Breast epithelium (tissue), 4 donors: ENCODE data around the gene NEK11. TPM values are rescaled to one million over a fixed set of nuclear protein-coding genes. Genes with fewer than 3 reads are reported as not detected.
A peak's percentile ranks its signal among the peaks of the same experiment; 100 is the strongest.

Source experiments
- DNase-seq, 2 donors: peaks; one replicate each; pipeline ENCODE4 v3.0.0-alpha.2; 2019; ENCODE audit warnings: low spot score in 2 of 2
- H3K27ac ChIP-seq, 2 donors: fragments of 200-600 bp; sonication (generic) in 1 of 2; one replicate each; pipeline ENCODE4 v1.5.1; 2016 to 2019; ENCODE audit warnings: mild to moderate bottlenecking in 1 of 2
- H3K27me3 ChIP-seq, 2 donors: fragments of 200-600 bp; sonication (generic) in 1 of 2; one replicate each; pipeline versions ENCODE4 v1.5.1 to v1.6.0; 2017 to 2019; ENCODE audit warnings: control low read depth in 1 of 2, mild to moderate bottlenecking in 1 of 2
- H3K36me3 ChIP-seq: fragments of 200-600 bp; one replicate; pipeline ENCODE4 v1.5.1; 2019
- H3K4me1 ChIP-seq, 2 donors: fragments of 200-600 bp; sonication (generic); one replicate each; pipeline ENCODE4 v1.5.1; 2016 to 2019; ENCODE audit warnings: control low read depth in 1 of 2
- H3K4me3 ChIP-seq, 3 donors: fragments of 200-600 bp; sonication (generic); 1 replicate in 2 of 3; 2 replicates in 1 of 3; pipeline ENCODE4 v1.5.1; 2016 to 2019; ENCODE audit warnings: mild to moderate bottlenecking in 3 of 3, moderate library complexity in 2 of 3
- H3K9me3 ChIP-seq, 2 donors: fragments of 200-600 bp; sonication (generic) in 1 of 2; one replicate each; pipeline ENCODE4 v1.5.1; 2016 to 2019; ENCODE audit warnings: control low read depth in 1 of 2
- POLR2A ChIP-seq: fragments of 450-650 bp; IDR thresholded peaks from one replicate; pipeline ENCODE4 v1.6.1; 2016; ENCODE audit warnings: antibody characterized with exemption, mild to moderate bottlenecking, moderate library complexity
- POLR2AphosphoS5 ChIP-seq, 3 donors: sonication (generic); formaldehyde crosslinking; IDR thresholded peaks; one replicate each; pipeline ENCODE4 v1.6.1; 2017; ENCODE audit warnings: antibody characterized with exemption in 3 of 3
- intact Hi-C: fragments of 100-400 bp; cut with DNase I; formaldehyde crosslinking; loops from one replicate; pipeline ENCODE4 v1.15.1; 2023; ENCODE audit warnings: low total_unique reads
- total RNA-seq, 3 donors: library from RNA; depleted of rRNA; stranded (reverse); fragments of >200 nt; gene quantifications; one replicate each; pipeline ENCODE4 v1.1.0, GENCODE V29; 2016
- TF ChIP-seq, protein P1 (sequence below), 3 donors: fragments of 450-650 bp; IDR thresholded peaks; one replicate each; pipeline ENCODE4 v1.5.1; 2016 to 2017; ENCODE audit warnings: antibody characterized with exemption in 3 of 3, mild to moderate bottlenecking in 3 of 3, moderate library complexity in 3 of 3

Gene NEK11
- total RNA-seq, 3 donors from 2014 or later: 7.4 to 18.3 (median 16.4) TPM

DNA sequence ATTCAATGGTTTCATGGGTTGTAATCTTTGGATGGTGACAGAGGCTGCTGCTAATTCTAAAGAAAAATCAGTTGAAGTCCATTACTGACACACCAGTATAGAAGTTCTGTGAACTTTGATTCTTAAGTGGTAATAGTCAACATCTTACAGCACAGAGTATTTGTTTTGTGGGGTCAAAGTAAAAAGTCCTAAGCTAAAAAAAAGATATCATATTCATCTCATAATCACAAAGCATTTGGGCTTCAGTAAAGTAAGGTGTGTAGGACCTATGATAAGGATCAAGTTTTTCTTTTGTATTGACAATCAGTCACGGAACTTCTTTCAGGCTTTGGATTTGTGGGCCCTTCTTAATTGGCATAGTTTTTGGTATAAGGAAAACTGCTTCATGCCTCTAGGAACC is 1.1 kb upstream of the NEK11 start:
- peaks cover 0 to 5% of the 10 kb centered on the region in 2 donors for H3K4me1 ChIP-seq
- no peak for TF ChIP-seq POLR2A
- TF ChIP-seq POLR2AphosphoS5 (IDR thresholded peaks at IDR 0.05): no peak
- TF ChIP-seq, protein P1, sequence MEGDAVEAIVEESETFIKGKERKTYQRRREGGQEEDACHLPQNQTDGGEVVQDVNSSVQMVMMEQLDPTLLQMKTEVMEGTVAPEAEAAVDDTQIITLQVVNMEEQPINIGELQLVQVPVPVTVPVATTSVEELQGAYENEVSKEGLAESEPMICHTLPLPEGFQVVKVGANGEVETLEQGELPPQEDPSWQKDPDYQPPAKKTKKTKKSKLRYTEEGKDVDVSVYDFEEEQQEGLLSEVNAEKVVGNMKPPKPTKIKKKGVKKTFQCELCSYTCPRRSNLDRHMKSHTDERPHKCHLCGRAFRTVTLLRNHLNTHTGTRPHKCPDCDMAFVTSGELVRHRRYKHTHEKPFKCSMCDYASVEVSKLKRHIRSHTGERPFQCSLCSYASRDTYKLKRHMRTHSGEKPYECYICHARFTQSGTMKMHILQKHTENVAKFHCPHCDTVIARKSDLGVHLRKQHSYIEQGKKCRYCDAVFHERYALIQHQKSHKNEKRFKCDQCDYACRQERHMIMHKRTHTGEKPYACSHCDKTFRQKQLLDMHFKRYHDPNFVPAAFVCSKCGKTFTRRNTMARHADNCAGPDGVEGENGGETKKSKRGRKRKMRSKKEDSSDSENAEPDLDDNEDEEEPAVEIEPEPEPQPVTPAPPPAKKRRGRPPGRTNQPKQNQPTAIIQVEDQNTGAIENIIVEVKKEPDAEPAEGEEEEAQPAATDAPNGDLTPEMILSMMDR (IDR thresholded peaks at IDR 0.05): no peak
- H3K36me3 ChIP-seq: no peaks in the 10 kb centered on the region

DNA sequence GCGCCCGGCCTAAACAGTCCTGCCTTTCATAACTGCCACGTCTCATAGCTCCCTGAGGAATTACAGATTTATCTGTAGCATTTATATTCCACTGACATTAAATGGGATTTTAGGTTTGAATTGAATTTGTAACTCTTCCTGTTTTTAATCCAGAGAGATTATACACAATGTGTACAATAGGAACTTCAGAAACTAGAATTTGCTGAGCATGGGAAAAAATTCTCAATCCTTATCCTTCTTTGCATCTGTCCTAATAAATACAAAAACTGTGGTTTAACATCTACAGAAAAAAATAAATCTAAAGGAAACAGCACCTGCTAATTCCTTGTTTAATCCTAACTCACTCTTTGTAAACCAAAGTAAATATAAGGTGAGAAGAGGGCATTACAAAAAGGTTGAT is 2.2 kb downstream of the NEK11 start:
- Histone ChIP-seq H3K9me3 (no peaks in the 10 kb centered on the region), H3K27me3 (no peaks in the 10 kb centered on the region), H3K4me3 (no peak overlapping the region), H3K36me3 (no peaks in the 10 kb centered on the region), H3K27ac (no peak overlapping the region), H3K4me1 (no peaks in the 10 kb centered on the region)
- no peak for DNase-seq
- TF ChIP-seq POLR2AphosphoS5 (IDR thresholded peaks at IDR 0.05) (no peak), POLR2A (no peak)
- TF ChIP-seq, protein P1 (IDR thresholded peaks at IDR 0.05): no peak
- intact Hi-C loops: no loop called here

More for the DNA sequence above, 1.1 kb upstream of the NEK11 start:
- H3K9me3 ChIP-seq: no peaks in the 10 kb centered on the region
- H3K27ac ChIP-seq: no peak overlapping the region
- DNase-seq: no peak
- no peaks in the 10 kb centered on the region for H3K27me3 ChIP-seq
- H3K4me3 ChIP-seq: peak overlapping the region; percentile 63 to 94 (median 64)
- intact Hi-C loops: no loop called here

DNA sequence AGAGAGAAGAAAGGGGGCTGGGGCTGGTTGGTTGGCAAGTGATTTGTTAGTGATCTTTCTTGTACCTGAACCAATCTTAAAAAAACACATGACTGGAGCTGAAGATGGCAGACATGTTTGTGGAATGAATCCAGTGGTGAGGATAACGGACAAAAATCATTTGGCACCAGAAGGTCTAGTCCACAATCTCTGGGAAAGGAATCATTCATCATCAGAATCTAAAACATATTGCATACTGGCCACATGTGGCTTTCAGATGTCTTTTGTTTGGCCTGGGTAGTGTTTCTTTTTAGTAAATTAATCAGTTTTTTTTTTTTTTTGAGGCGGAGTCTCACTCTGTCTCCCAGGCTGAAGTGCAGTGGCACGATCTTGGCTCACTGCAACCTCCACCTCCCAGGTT is 5.0 kb downstream of the NEK11 start:
- H3K27me3 ChIP-seq: no peaks in the 10 kb centered on the region
- no peaks in the 10 kb centered on the region for H3K4me1 ChIP-seq
- intact Hi-C loops: no loop called here
- TF ChIP-seq, protein P1 (IDR thresholded peaks at IDR 0.05): no peak
- no peak for TF ChIP-seq POLR2AphosphoS5 (IDR thresholded peaks at IDR 0.05)
- TF ChIP-seq POLR2A: no peak
- H3K27ac ChIP-seq: no peak overlapping the region
- no peak overlapping the region for H3K4me3 ChIP-seq
- no peak for DNase-seq
- H3K36me3 ChIP-seq: no peaks in the 10 kb centered on the region
- no peaks in the 10 kb centered on the region for H3K9me3 ChIP-seq

DNA sequence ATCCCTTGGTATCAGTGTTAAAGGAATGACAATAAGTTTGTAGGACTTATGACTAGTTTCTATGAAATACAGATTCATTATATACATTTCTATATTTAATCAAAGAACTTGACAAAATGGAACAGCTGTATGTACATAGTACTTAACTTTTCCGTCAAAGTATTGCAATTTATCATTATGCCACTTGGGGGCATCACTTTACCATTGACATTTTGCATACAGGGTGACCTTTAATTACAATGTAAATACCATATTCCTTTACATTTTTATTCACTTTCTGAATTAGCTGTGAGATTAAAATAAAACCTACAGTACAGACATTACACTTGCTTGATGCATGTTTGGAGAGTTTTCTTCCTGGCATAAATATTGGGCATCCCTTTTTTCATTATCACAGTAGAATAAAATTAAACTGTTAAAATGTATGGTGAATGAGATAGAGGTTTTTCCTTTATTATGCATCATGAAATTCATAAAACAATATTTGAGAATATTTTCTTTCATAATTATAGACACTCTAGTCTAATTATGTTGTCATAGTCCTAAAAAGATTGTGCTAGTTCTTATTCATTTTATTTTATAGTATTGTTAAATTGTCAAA is 6.9 kb downstream of the NEK11 start:
- TF ChIP-seq, protein P1 (IDR thresholded peaks at IDR 0.05): peak in 2 of 3 donors; percentile 32 to 33
- no peak for TF ChIP-seq POLR2A
- intact Hi-C loops: no loop called here
- H3K27me3 ChIP-seq: no peaks in the 10 kb centered on the region
- H3K4me1 ChIP-seq: no peaks in the 10 kb centered on the region
- no peak overlapping the region for H3K4me3 ChIP-seq
- no peak for DNase-seq
- H3K9me3 ChIP-seq: no peaks in the 10 kb centered on the region
- H3K27ac ChIP-seq: no peak overlapping the region
- no peaks in the 10 kb centered on the region for H3K36me3 ChIP-seq

DNA sequence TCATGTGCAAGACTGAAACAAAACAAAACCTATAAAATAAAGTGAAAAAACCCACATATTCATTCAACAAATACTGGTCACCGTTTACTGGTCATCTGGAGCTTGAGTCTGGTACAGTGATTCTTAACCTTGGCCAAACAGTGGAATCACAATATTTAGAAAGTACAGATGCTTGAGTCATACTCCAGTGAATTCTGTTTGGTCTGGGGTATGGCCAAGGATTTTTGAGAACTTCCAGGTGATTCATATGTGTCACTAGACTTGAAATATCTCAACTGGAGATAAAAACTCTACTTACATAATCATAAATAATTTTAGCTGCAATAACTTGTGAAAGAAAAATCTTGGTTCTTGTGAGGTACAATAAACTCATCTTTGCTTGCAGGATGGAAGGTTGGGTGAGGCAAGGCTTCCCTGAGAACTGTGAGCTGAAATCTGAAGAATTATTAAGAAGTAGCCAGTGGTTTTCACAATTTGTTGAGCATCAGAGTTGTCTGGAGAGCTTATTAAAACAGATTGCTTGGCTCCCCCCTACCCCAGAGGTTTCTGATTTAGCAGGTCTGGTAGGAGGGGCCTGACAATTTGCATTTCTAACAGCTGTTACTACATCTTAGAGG is 9.6 kb downstream of the NEK11 start:
- Histone ChIP-seq H3K27me3 (no peaks in the 10 kb centered on the region), H3K4me3 (no peak overlapping the region), H3K27ac (no peak overlapping the region), H3K36me3 (no peaks in the 10 kb centered on the region), H3K4me1 (no peaks in the 10 kb centered on the region), H3K9me3 (no peaks in the 10 kb centered on the region)
- TF ChIP-seq, protein P1 (IDR thresholded peaks at IDR 0.05): no peak
- no peak for TF ChIP-seq POLR2A
- no peak for TF ChIP-seq POLR2AphosphoS5 (IDR thresholded peaks at IDR 0.05)
- no peak for DNase-seq
- intact Hi-C loops: no loop called here
